Measurements from ENCODE around the gene ANKS1B.

DNA sequence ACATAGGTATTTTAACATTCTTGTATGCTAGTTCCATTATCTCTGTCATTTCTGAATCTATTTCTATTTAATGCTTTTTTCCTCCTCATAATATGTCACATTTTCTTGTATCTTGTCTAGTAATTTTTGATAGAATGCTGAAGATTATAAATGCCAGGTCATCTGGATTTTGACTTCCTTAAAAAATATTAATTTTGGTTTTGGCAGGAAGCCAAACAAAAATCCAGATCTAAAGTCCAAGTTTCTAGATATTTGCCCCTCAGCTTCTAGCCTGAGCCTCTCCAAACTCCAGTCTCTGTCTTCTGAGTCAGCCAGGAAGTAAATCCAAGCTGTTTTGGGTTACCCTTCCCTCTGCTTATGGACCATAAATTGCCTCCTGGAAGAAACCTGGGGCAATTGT lies 1004.2 kb downstream of the ANKS1B start:
- no peak for TF ChIP-seq RFX5 (IDR thresholded peaks at IDR 0.05; ENCODE audit: low read depth, low read length)
- no peak for TF ChIP-seq MAZ (IDR thresholded peaks at IDR 0.05; ENCODE audit: borderline replicate concordance, low read depth, low read length)
- TF ChIP-seq, protein P1, sequence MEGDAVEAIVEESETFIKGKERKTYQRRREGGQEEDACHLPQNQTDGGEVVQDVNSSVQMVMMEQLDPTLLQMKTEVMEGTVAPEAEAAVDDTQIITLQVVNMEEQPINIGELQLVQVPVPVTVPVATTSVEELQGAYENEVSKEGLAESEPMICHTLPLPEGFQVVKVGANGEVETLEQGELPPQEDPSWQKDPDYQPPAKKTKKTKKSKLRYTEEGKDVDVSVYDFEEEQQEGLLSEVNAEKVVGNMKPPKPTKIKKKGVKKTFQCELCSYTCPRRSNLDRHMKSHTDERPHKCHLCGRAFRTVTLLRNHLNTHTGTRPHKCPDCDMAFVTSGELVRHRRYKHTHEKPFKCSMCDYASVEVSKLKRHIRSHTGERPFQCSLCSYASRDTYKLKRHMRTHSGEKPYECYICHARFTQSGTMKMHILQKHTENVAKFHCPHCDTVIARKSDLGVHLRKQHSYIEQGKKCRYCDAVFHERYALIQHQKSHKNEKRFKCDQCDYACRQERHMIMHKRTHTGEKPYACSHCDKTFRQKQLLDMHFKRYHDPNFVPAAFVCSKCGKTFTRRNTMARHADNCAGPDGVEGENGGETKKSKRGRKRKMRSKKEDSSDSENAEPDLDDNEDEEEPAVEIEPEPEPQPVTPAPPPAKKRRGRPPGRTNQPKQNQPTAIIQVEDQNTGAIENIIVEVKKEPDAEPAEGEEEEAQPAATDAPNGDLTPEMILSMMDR (conservative IDR thresholded peaks at IDR 0.05; ENCODE audit: low read depth, low read length): no peak
- no peak for TF ChIP-seq POLR2A (IDR thresholded peaks at IDR 0.05; ENCODE audit: low read depth, low read length)
- TF ChIP-seq, protein P2, sequence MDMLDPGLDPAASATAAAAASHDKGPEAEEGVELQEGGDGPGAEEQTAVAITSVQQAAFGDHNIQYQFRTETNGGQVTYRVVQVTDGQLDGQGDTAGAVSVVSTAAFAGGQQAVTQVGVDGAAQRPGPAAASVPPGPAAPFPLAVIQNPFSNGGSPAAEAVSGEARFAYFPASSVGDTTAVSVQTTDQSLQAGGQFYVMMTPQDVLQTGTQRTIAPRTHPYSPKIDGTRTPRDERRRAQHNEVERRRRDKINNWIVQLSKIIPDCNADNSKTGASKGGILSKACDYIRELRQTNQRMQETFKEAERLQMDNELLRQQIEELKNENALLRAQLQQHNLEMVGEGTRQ (IDR thresholded peaks at IDR 0.05; ENCODE audit: low read depth, low read length): no peak
- TF ChIP-seq CEBPB (IDR thresholded peaks at IDR 0.05; ENCODE audit: low read depth, low read length): no peak
- TF ChIP-seq NFE2L2 (IDR thresholded peaks at IDR 0.05; ENCODE audit: low read depth, low read length): no peak
- TF ChIP-seq BHLHE40 (IDR thresholded peaks at IDR 0.05; ENCODE audit: low read depth, low read length): no peak
- TF ChIP-seq MAFK (IDR thresholded peaks at IDR 0.05; ENCODE audit: low read depth, low read length): no peak
- no peak for TF ChIP-seq RCOR1 (IDR thresholded peaks at IDR 0.05; ENCODE audit: insufficient replicate concordance, low read length)
- TF ChIP-seq SMC3 (IDR thresholded peaks at IDR 0.05; ENCODE audit: low read depth, low read length): no peak
- TF ChIP-seq MXI1 (IDR thresholded peaks at IDR 0.05; ENCODE audit: borderline replicate concordance, low read depth, low read length): no peak
- no peak for TF ChIP-seq ELK1 (IDR thresholded peaks at IDR 0.05; ENCODE audit: borderline replicate concordance, low read depth, low read length)

All from IMR-90 (cell line).